Keratinocyte (primary cell): ENCODE measurements around the gene CGRRF1. TPM values are rescaled to one million over a fixed set of nuclear protein-coding genes. Genes with fewer than 3 reads are reported as not detected.

ENCODE experiments used
- DNase-seq: peaks from one replicate; pipeline ENCODE4 v3.0.0-alpha.2; 2011; ENCODE audit warnings: low read depth, missing footprints, low spot score
- FAIRE-seq: peaks from 2 replicates; lab custom pipeline; 2011; peaks lifted over from hg19 to GRCh38; lab: Jason Lieb, UNC
- H2AFZ ChIP-seq: 2 replicates; pipeline ENCODE4 v1.6.0; 2012; ENCODE audit warnings: low read length, control low read depth, inconsistent platforms; ENCODE audit not compliant: control insufficient read depth
- H3K27ac ChIP-seq: 2 replicates; pipeline ENCODE4 v1.5.1; 2011; ENCODE audit warnings: low read length; ENCODE audit not compliant: control insufficient read depth, insufficient read depth
- H3K27me3 ChIP-seq: 3 replicates; pipeline ENCODE4 v1.6.0; 2011; ENCODE audit warnings: low read length; ENCODE audit not compliant: control insufficient read depth, insufficient read depth; ENCODE audit errors: extremely low read depth
- H3K36me3 ChIP-seq, 2 experiments: 2 replicates in 1 of 2; 3 replicates in 1 of 2; pipeline ENCODE4 v1.5.1; 2011; ENCODE audit warnings: low read length in 2 of 2, mild to moderate bottlenecking in 1 of 2; ENCODE audit not compliant: control insufficient read depth in 2 of 2, insufficient read depth in 2 of 2; ENCODE audit errors: extremely low read depth in 1 of 2
- H3K4me1 ChIP-seq: 3 replicates; pipeline ENCODE4 v1.5.1; 2011; ENCODE audit warnings: low read length; ENCODE audit not compliant: control insufficient read depth, insufficient read depth; ENCODE audit errors: extremely low read depth
- H3K4me2 ChIP-seq: 3 replicates; pipeline ENCODE4 v1.6.0; 2011; ENCODE audit warnings: low read depth, low read length; ENCODE audit not compliant: control insufficient read depth, insufficient read depth; ENCODE audit errors: extremely low read depth
- H3K4me3 ChIP-seq, 3 experiments: fragments of 200-600 bp in 1 of 3; sonication (generic) in 1 of 3; 2 replicates in 2 of 3; 3 replicates in 1 of 3; pipeline ENCODE4 v1.5.1; 2011 to 2016; ENCODE audit warnings: low read length in 3 of 3, mild to moderate bottlenecking in 3 of 3, control low read depth in 2 of 3, inconsistent platforms in 1 of 3, low read depth in 1 of 3, mixed read lengths in 1 of 3, mixed run types in 1 of 3, moderate library complexity in 1 of 3; ENCODE audit not compliant: control insufficient read depth in 2 of 3, insufficient read depth in 2 of 3; ENCODE audit errors: extremely low read depth in 1 of 3
- H3K79me2 ChIP-seq: 2 replicates; pipeline ENCODE4 v1.6.0; 2012; ENCODE audit warnings: low read length; ENCODE audit not compliant: control insufficient read depth, insufficient read depth
- H3K9ac ChIP-seq: 3 replicates; pipeline ENCODE4 v1.6.0; 2011; ENCODE audit warnings: low read length; ENCODE audit not compliant: control insufficient read depth, insufficient read depth; ENCODE audit errors: extremely low read depth
- H3K9me1 ChIP-seq: 3 replicates; pipeline ENCODE4 v1.6.0; 2011; ENCODE audit warnings: low read length; ENCODE audit not compliant: control insufficient read depth, insufficient read depth; ENCODE audit errors: extremely low read depth
- H3K9me3 ChIP-seq: 2 replicates; pipeline ENCODE4 v1.5.1; 2012; ENCODE audit warnings: low read depth, low read length; ENCODE audit not compliant: control insufficient read depth
- H4K20me1 ChIP-seq: 3 replicates; pipeline ENCODE4 v1.6.0; 2011; ENCODE audit warnings: low read length; ENCODE audit not compliant: control insufficient read depth, insufficient read depth; ENCODE audit errors: extremely low read depth
- EZH2 ChIP-seq: IDR thresholded peaks from one replicate; pipeline ENCODE4 v1.6.1; 2012; ENCODE audit warnings: inconsistent platforms, mild to moderate bottlenecking, low read length, moderate library complexity
- dilution Hi-C: fragments of 300-500 bp; cut with MboI; formaldehyde crosslinking; loops from one replicate; pipeline ENCODE4 v1.7.0; 2020; ENCODE audit warnings: low sequenced_read_pairs; ENCODE audit not compliant: extremely low pct_ligation_motif_present
- polyA plus RNA-seq, 5 experiments: library from polyadenylated mRNA; depleted of rRNA in 3 of 5; stranded (reverse) in 3 of 5; stranded (forward) in 1 of 5; unstranded in 1 of 5; fragments of >200 nt; gene quantifications; 1 replicate in 1 of 5; 2 replicates in 3 of 5; 3 replicates in 1 of 5; pipeline versions ENCODE4 v1.2.1 to v1.2.3, GENCODE V29; 2011 to 2012; ENCODE audit warnings: missing spikeins in 2 of 5, low read depth in 1 of 5, low replicate concordance in 1 of 5
- TF ChIP-seq, protein P1 (sequence below), 3 experiments: IDR thresholded peaks in 1 of 3; conservative IDR thresholded peaks in 1 of 3; optimal IDR thresholded peaks in 1 of 3; 2 replicates in 2 of 3; 3 replicates in 1 of 3; pipeline versions ENCODE3 to v1.5.1; 2011; ENCODE audit warnings: low read length in 3 of 3, mild to moderate bottlenecking in 3 of 3, moderate library complexity in 2 of 3, control low read depth in 1 of 3, inconsistent platforms in 1 of 3; ENCODE audit not compliant: insufficient read depth in 2 of 3; ENCODE audit errors: extremely low read depth in 1 of 3

Gene CGRRF1
- polyA plus RNA-seq, 1 donor (not counting 4 experiments of a cell fraction or from before 2014, with no cell fraction given), result 19.5 TPM

DNA sequence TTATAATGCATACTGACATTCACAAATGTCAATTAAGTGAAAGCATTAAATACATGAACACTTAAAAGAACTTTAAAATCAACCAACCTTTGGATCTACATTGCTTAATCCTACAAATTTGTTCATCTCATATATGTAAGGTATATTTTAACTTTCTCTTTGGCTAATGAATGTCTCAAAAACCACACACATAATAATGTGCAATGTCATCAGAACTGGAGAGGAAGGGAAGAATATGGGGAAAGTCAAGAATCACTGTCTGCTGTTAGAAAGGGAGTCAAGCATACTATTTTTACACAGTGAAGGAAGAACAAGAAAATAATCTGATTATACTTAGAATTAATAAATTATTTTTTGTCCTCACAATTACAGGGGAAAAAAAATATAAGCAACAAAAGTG is 25.9 kb upstream of the CGRRF1 start:
- peaks cover 2 to 6% of the 10 kb centered on the region in 2 experiments for H3K36me3 ChIP-seq
- H2AFZ ChIP-seq, result no peak overlapping the region
- no peak overlapping the region for H3K4me3 ChIP-seq
- no peaks in the 10 kb centered on the region for H3K9me1 ChIP-seq
- H3K79me2 ChIP-seq, result peaks cover 56% of the 10 kb centered on the region
- no peaks in the 10 kb centered on the region for H4K20me1 ChIP-seq
- no peaks in the 10 kb centered on the region for H3K9me3 ChIP-seq
- H3K27me3 ChIP-seq, result no peaks in the 10 kb centered on the region
- DNase-seq (no peak), FAIRE-seq (no peak)
- H3K4me1 ChIP-seq, result peaks cover 28% of the 10 kb centered on the region
- H3K4me2 ChIP-seq, result no peak overlapping the region
- H3K27ac ChIP-seq, result no peak overlapping the region
- no peak overlapping the region for H3K9ac ChIP-seq
- dilution Hi-C loops, result no loop called here
- TF ChIP-seq, protein P1, sequence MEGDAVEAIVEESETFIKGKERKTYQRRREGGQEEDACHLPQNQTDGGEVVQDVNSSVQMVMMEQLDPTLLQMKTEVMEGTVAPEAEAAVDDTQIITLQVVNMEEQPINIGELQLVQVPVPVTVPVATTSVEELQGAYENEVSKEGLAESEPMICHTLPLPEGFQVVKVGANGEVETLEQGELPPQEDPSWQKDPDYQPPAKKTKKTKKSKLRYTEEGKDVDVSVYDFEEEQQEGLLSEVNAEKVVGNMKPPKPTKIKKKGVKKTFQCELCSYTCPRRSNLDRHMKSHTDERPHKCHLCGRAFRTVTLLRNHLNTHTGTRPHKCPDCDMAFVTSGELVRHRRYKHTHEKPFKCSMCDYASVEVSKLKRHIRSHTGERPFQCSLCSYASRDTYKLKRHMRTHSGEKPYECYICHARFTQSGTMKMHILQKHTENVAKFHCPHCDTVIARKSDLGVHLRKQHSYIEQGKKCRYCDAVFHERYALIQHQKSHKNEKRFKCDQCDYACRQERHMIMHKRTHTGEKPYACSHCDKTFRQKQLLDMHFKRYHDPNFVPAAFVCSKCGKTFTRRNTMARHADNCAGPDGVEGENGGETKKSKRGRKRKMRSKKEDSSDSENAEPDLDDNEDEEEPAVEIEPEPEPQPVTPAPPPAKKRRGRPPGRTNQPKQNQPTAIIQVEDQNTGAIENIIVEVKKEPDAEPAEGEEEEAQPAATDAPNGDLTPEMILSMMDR (optimal IDR thresholded peaks at IDR 0.05 in 1 of 3, IDR thresholded peaks at IDR 0.05 in 1 of 3, conservative IDR thresholded peaks at IDR 0.05 in 1 of 3; ENCODE audit: extremely low read depth in 1 of 3, insufficient read depth in 2 of 3, low read length in 3 of 3), result no peak
- TF ChIP-seq EZH2, result no peak

DNA sequence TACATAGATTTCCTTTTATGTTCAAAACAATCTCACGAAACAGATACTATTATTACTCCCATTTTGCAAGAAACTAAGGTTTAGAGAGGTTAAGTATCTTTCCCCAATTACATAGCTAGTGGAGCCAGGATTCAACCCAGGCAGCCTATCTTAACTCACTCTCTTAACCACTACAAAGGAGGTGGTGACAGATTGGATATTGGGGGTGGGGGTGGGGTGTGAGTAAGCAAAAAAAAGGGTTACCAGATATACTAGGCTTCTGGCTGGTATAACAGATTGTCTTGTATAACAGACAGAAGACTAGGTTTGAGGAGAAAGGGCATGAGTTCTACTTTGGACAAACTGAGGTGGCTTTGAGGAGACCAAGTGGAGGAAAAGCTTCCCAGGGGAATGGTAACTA is 23.0 kb upstream of the CGRRF1 start:
- Histone ChIP-seq H3K9me1 (no peaks in the 10 kb centered on the region), H4K20me1 (no peaks in the 10 kb centered on the region), H2AFZ (no peak overlapping the region), H3K4me3 (no peak overlapping the region), H3K36me3 (peaks cover 0 to 2% of the 10 kb centered on the region in 2 experiments), H3K4me1 (peaks cover 30% of the 10 kb centered on the region), H3K9me3 (no peaks in the 10 kb centered on the region), H3K27me3 (no peaks in the 10 kb centered on the region), H3K79me2 (peaks cover 53% of the 10 kb centered on the region), H3K27ac (no peak overlapping the region), H3K9ac (no peak overlapping the region), H3K4me2 (peak overlapping the region; percentile 23)
- dilution Hi-C loops, result no loop called here
- FAIRE-seq, result no peak
- TF ChIP-seq, protein P1 (optimal IDR thresholded peaks at IDR 0.05 in 1 of 3, IDR thresholded peaks at IDR 0.05 in 1 of 3, conservative IDR thresholded peaks at IDR 0.05 in 1 of 3; ENCODE audit: extremely low read depth in 1 of 3, insufficient read depth in 2 of 3, low read length in 3 of 3), result no peak
- TF ChIP-seq EZH2, result no peak
- no peak for DNase-seq
